GM12878 (cell line): ENCODE results near the gene CLEC16A.

Source experiments
- JUNB ChIP-seq: IDR thresholded peaks from 2 replicates; pipeline ENCODE4 v1.6.1; 2016; ENCODE audit warnings: antibody characterized with exemption, mild to moderate bottlenecking
- MEF2A ChIP-seq: IDR thresholded peaks from 2 replicates; pipeline ENCODE4 v1.6.1; 2011; ENCODE audit warnings: low read depth, mild to moderate bottlenecking, low read length, moderate library complexity; ENCODE audit not compliant: insufficient read depth
- POLR2AphosphoS5 ChIP-seq: IDR thresholded peaks from 2 replicates; pipeline ENCODE4 v1.6.1; 2011; ENCODE audit warnings: mild to moderate bottlenecking, low read length, inconsistent platforms
- RAD21 ChIP-seq: IDR thresholded peaks from 2 replicates; pipeline ENCODE4 v1.6.1; 2011; ENCODE audit warnings: mild to moderate bottlenecking, low read depth, low read length, moderate library complexity; ENCODE audit not compliant: insufficient read depth
- SIN3A ChIP-seq: IDR thresholded peaks from 2 replicates; pipeline ENCODE4 v1.6.1; 2012; ENCODE audit warnings: low read depth, low read length, improper control_type of control experiment
- TF ChIP-seq, protein P1 (sequence below), 3 experiments: IDR thresholded peaks in 2 of 3; conservative IDR thresholded peaks in 1 of 3; 2 replicates each; pipeline ENCODE4 v1.5.1; 2011; ENCODE audit warnings: low read depth in 3 of 3, low read length in 3 of 3, mild to moderate bottlenecking in 3 of 3, control low read depth in 2 of 3, moderate library complexity in 2 of 3, inconsistent platforms in 1 of 3, mixed read lengths in 1 of 3; ENCODE audit not compliant: control insufficient read depth in 2 of 3, insufficient read depth in 1 of 3; ENCODE audit errors: extremely low read depth in 1 of 3
- TF ChIP-seq, protein P2 (sequence below): fragments of 450-650 bp; IDR thresholded peaks from 2 replicates; pipeline ENCODE4 v1.6.1; 2017; ENCODE audit warnings: mild to moderate bottlenecking, moderate library complexity
- TF ChIP-seq, protein P3 (sequence below): fragments of 450-650 bp; IDR thresholded peaks from 2 replicates; pipeline ENCODE4 v1.6.1; 2018; ENCODE audit warnings: borderline replicate concordance, mild to moderate bottlenecking; ENCODE audit not compliant: partially characterized antibody
- TF ChIP-seq, protein P4 (sequence below): IDR thresholded peaks from 2 replicates; pipeline ENCODE4 v1.6.1; 2012; ENCODE audit warnings: mild to moderate bottlenecking, low read depth, low read length
- TF ChIP-seq, protein P5 (sequence below): fragments of 450-650 bp; IDR thresholded peaks from 2 replicates; pipeline ENCODE4 v1.6.1; 2017; ENCODE audit warnings: mild to moderate bottlenecking, low read depth, inconsistent platforms; ENCODE audit not compliant: poor library complexity, severe bottlenecking

DNA sequence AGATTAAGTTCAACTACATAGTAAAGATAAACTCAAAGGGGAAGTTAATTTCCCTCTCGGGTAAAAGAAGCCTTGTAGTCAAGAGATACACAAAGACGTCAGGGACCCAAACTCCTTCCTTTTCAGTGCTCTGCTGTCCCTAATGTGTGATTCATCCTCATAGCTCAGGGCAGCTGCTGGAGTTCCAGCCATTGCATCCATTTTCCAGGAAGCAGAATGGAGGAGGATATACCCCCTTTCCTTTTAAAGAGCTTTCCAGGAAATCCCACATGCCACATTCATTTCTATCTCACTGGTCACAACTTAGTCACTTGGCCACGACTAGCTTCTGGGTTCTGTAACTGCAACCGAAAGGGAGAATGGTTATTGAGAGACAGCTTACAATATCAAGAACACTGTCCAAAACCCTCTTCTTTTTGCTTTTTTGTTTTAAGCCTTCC, 216.3 kb downstream of the CLEC16A start:
- no peak for TF ChIP-seq JUNB
- TF ChIP-seq, protein P1, sequence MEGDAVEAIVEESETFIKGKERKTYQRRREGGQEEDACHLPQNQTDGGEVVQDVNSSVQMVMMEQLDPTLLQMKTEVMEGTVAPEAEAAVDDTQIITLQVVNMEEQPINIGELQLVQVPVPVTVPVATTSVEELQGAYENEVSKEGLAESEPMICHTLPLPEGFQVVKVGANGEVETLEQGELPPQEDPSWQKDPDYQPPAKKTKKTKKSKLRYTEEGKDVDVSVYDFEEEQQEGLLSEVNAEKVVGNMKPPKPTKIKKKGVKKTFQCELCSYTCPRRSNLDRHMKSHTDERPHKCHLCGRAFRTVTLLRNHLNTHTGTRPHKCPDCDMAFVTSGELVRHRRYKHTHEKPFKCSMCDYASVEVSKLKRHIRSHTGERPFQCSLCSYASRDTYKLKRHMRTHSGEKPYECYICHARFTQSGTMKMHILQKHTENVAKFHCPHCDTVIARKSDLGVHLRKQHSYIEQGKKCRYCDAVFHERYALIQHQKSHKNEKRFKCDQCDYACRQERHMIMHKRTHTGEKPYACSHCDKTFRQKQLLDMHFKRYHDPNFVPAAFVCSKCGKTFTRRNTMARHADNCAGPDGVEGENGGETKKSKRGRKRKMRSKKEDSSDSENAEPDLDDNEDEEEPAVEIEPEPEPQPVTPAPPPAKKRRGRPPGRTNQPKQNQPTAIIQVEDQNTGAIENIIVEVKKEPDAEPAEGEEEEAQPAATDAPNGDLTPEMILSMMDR (IDR thresholded peaks at IDR 0.05 in 2 of 3, conservative IDR thresholded peaks at IDR 0.05 in 1 of 3; ENCODE audit: control insufficient read depth in 2 of 3, extremely low read depth in 1 of 3, insufficient read depth in 1 of 3, low read depth in 3 of 3, low read length in 3 of 3), result no peak
- no peak for TF ChIP-seq MEF2A
- TF ChIP-seq, protein P2, sequence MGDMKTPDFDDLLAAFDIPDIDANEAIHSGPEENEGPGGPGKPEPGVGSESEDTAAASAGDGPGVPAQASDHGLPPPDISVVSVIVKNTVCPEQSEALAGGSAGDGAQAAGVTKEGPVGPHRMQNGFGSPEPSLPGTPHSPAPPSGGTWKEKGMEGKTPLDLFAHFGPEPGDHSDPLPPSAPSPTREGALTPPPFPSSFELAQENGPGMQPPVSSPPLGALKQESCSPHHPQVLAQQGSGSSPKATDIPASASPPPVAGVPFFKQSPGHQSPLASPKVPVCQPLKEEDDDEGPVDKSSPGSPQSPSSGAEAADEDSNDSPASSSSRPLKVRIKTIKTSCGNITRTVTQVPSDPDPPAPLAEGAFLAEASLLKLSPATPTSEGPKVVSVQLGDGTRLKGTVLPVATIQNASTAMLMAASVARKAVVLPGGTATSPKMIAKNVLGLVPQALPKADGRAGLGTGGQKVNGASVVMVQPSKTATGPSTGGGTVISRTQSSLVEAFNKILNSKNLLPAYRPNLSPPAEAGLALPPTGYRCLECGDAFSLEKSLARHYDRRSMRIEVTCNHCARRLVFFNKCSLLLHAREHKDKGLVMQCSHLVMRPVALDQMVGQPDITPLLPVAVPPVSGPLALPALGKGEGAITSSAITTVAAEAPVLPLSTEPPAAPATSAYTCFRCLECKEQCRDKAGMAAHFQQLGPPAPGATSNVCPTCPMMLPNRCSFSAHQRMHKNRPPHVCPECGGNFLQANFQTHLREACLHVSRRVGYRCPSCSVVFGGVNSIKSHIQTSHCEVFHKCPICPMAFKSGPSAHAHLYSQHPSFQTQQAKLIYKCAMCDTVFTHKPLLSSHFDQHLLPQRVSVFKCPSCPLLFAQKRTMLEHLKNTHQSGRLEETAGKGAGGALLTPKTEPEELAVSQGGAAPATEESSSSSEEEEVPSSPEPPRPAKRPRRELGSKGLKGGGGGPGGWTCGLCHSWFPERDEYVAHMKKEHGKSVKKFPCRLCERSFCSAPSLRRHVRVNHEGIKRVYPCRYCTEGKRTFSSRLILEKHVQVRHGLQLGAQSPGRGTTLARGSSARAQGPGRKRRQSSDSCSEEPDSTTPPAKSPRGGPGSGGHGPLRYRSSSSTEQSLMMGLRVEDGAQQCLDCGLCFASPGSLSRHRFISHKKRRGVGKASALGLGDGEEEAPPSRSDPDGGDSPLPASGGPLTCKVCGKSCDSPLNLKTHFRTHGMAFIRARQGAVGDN, result no peak
- TF ChIP-seq, protein P3, sequence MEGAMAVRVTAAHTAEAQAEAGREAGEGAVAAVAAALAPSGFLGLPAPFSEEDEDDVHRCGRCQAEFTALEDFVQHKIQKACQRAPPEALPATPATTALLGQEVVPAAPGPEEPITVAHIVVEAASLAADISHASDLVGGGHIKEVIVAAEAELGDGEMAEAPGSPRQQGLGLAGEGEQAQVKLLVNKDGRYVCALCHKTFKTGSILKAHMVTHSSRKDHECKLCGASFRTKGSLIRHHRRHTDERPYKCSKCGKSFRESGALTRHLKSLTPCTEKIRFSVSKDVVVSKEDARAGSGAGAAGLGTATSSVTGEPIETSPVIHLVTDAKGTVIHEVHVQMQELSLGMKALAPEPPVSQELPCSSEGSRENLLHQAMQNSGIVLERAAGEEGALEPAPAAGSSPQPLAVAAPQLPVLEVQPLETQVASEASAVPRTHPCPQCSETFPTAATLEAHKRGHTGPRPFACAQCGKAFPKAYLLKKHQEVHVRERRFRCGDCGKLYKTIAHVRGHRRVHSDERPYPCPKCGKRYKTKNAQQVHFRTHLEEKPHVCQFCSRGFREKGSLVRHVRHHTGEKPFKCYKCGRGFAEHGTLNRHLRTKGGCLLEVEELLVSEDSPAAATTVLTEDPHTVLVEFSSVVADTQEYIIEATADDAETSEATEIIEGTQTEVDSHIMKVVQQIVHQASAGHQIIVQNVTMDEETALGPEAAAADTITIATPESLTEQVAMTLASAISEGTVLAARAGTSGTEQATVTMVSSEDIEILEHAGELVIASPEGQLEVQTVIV, result no peak
- TF ChIP-seq, protein P4, sequence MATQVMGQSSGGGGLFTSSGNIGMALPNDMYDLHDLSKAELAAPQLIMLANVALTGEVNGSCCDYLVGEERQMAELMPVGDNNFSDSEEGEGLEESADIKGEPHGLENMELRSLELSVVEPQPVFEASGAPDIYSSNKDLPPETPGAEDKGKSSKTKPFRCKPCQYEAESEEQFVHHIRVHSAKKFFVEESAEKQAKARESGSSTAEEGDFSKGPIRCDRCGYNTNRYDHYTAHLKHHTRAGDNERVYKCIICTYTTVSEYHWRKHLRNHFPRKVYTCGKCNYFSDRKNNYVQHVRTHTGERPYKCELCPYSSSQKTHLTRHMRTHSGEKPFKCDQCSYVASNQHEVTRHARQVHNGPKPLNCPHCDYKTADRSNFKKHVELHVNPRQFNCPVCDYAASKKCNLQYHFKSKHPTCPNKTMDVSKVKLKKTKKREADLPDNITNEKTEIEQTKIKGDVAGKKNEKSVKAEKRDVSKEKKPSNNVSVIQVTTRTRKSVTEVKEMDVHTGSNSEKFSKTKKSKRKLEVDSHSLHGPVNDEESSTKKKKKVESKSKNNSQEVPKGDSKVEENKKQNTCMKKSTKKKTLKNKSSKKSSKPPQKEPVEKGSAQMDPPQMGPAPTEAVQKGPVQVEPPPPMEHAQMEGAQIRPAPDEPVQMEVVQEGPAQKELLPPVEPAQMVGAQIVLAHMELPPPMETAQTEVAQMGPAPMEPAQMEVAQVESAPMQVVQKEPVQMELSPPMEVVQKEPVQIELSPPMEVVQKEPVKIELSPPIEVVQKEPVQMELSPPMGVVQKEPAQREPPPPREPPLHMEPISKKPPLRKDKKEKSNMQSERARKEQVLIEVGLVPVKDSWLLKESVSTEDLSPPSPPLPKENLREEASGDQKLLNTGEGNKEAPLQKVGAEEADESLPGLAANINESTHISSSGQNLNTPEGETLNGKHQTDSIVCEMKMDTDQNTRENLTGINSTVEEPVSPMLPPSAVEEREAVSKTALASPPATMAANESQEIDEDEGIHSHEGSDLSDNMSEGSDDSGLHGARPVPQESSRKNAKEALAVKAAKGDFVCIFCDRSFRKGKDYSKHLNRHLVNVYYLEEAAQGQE, result no peak
- TF ChIP-seq POLR2AphosphoS5, result no peak
- TF ChIP-seq, protein P5, sequence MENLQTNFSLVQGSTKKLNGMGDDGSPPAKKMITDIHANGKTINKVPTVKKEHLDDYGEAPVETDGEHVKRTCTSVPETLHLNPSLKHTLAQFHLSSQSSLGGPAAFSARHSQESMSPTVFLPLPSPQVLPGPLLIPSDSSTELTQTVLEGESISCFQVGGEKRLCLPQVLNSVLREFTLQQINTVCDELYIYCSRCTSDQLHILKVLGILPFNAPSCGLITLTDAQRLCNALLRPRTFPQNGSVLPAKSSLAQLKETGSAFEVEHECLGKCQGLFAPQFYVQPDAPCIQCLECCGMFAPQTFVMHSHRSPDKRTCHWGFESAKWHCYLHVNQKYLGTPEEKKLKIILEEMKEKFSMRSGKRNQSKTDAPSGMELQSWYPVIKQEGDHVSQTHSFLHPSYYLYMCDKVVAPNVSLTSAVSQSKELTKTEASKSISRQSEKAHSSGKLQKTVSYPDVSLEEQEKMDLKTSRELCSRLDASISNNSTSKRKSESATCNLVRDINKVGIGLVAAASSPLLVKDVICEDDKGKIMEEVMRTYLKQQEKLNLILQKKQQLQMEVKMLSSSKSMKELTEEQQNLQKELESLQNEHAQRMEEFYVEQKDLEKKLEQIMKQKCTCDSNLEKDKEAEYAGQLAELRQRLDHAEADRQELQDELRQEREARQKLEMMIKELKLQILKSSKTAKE, result no peak
- TF ChIP-seq RAD21, result no peak
- TF ChIP-seq SIN3A, result no peak
